BLaER1 (cell line): ENCODE results near the gene CAMKK2.

Experiments
- H3K27ac ChIP-seq: shearing (Covaris generic); formaldehyde crosslinking; 2 replicates; pipeline ENCODE4 v1.8.1; 2022
- H3K27me3 ChIP-seq: shearing (Covaris generic); formaldehyde crosslinking; 2 replicates; pipeline ENCODE4 v1.8.1; 2022
- H3K36me3 ChIP-seq: shearing (Covaris generic); formaldehyde crosslinking; 2 replicates; pipeline ENCODE4 v1.8.1; 2022
- H3K4me1 ChIP-seq: shearing (Covaris generic); formaldehyde crosslinking; 2 replicates; pipeline ENCODE4 v1.8.1; 2022
- H3K4me2 ChIP-seq: shearing (Covaris generic); formaldehyde crosslinking; 2 replicates; pipeline ENCODE4 v1.8.1; 2022
- H3K4me3 ChIP-seq: shearing (Covaris generic); formaldehyde crosslinking; 2 replicates; pipeline ENCODE4 v1.8.1; 2022
- H3K9ac ChIP-seq: shearing (Covaris generic); formaldehyde crosslinking; 2 replicates; pipeline ENCODE4 v1.8.1; 2022
- H3K9me3 ChIP-seq: shearing (Covaris generic); formaldehyde crosslinking; 2 replicates; pipeline ENCODE4 v1.8.1; 2022
- H4K20me1 ChIP-seq: shearing (Covaris generic); formaldehyde crosslinking; 2 replicates; pipeline ENCODE4 v1.8.1; 2022
- Cebpa-rat ChIP-seq: shearing (Covaris generic); IDR thresholded peaks from 2 replicates; pipeline ENCODE4 v1.8.1; 2022

Gene CAMKK2

GRCh38 chr12:121252712-121253345 is 43.7 kb downstream of the CAMKK2 start:
- Histone ChIP-seq H3K9ac (no peak overlapping the region), H3K9me3 (no peaks in the 10 kb centered on the region), H4K20me1 (no peaks in the 10 kb centered on the region), H3K36me3 (peaks cover 95% of the 10 kb centered on the region), H3K27ac (no peak overlapping the region), H3K4me3 (no peak overlapping the region), H3K27me3 (no peaks in the 10 kb centered on the region), H3K4me2 (no peak overlapping the region), H3K4me1 (no peaks in the 10 kb centered on the region)
- TF ChIP-seq Cebpa-rat = no peak

GRCh38 chr12:121251838-121252237 is 44.7 kb downstream of the CAMKK2 start:
- Histone ChIP-seq H3K4me3 (no peak overlapping the region), H3K27me3 (no peaks in the 10 kb centered on the region), H3K4me1 (no peaks in the 10 kb centered on the region), H4K20me1 (no peaks in the 10 kb centered on the region), H3K4me2 (no peak overlapping the region), H3K9ac (no peak overlapping the region), H3K27ac (no peak overlapping the region), H3K36me3 (peaks cover 96% of the 10 kb centered on the region), H3K9me3 (no peaks in the 10 kb centered on the region)
- TF ChIP-seq Cebpa-rat = no peak

GRCh38 chr12:121250359-121250758 is 46.1 kb downstream of the CAMKK2 start:
- Histone ChIP-seq H3K9ac (no peak overlapping the region), H3K27ac (no peak overlapping the region), H3K36me3 (peaks cover 94% of the 10 kb centered on the region), H3K27me3 (no peaks in the 10 kb centered on the region), H3K4me1 (no peaks in the 10 kb centered on the region), H4K20me1 (no peaks in the 10 kb centered on the region), H3K9me3 (no peaks in the 10 kb centered on the region), H3K4me2 (no peak overlapping the region), H3K4me3 (no peak overlapping the region)
- TF ChIP-seq Cebpa-rat = no peak

- no peaks in the 10 kb centered on the region for H3K4me1 ChIP-seq
- no peak overlapping the region for H3K9ac ChIP-seq
- no peak for TF ChIP-seq Cebpa-rat
- H4K20me1 ChIP-seq = no peaks in the 10 kb centered on the region
- H3K27ac ChIP-seq = no peak overlapping the region
- H3K4me3 ChIP-seq = no peak overlapping the region
- no peak overlapping the region for H3K4me2 ChIP-seq
- peaks cover 97% of the 10 kb centered on the region for H3K36me3 ChIP-seq
- H3K9me3 ChIP-seq = no peaks in the 10 kb centered on the region
- no peaks in the 10 kb centered on the region for H3K27me3 ChIP-seq
These were observed 47.9 kb downstream of the CAMKK2 start for GRCh38 chr12:121248622-121249021.

- no peaks in the 10 kb centered on the region for H3K9me3 ChIP-seq
- no peaks in the 10 kb centered on the region for H4K20me1 ChIP-seq
- H3K4me1 ChIP-seq = peaks cover 4% of the 10 kb centered on the region
- no peak overlapping the region for H3K4me2 ChIP-seq
- TF ChIP-seq Cebpa-rat = no peak
- no peak overlapping the region for H3K4me3 ChIP-seq
- H3K9ac ChIP-seq = no peak overlapping the region
- no peaks in the 10 kb centered on the region for H3K27me3 ChIP-seq
- H3K27ac ChIP-seq = no peak overlapping the region
- H3K36me3 ChIP-seq = peaks cover 90% of the 10 kb centered on the region
These were observed 49.5 kb downstream of the CAMKK2 start for GRCh38 chr12:121246893-121247557.

GRCh38 chr12:121245951-121246350 is 50.6 kb downstream of the CAMKK2 start:
- Histone ChIP-seq H3K27ac (no peak overlapping the region), H3K27me3 (no peaks in the 10 kb centered on the region), H3K9ac (no peak overlapping the region), H3K4me1 (peaks cover 15% of the 10 kb centered on the region), H3K9me3 (no peaks in the 10 kb centered on the region), H3K4me3 (no peak overlapping the region), H3K36me3 (peaks cover 87% of the 10 kb centered on the region), H3K4me2 (no peak overlapping the region), H4K20me1 (no peaks in the 10 kb centered on the region)
- TF ChIP-seq Cebpa-rat = no peak

- H4K20me1 ChIP-seq = no peaks in the 10 kb centered on the region
- peaks cover 24% of the 10 kb centered on the region for H3K4me1 ChIP-seq
- H3K27ac ChIP-seq = no peak overlapping the region
- no peak overlapping the region for H3K9ac ChIP-seq
- no peak overlapping the region for H3K4me2 ChIP-seq
- H3K4me3 ChIP-seq = no peak overlapping the region
- TF ChIP-seq Cebpa-rat = no peak
- H3K9me3 ChIP-seq = no peaks in the 10 kb centered on the region
- H3K36me3 ChIP-seq = peaks cover 86% of the 10 kb centered on the region
- no peaks in the 10 kb centered on the region for H3K27me3 ChIP-seq
These were observed 51.5 kb downstream of the CAMKK2 start for GRCh38 chr12:121245031-121245430.

GRCh38 chr12:121241156-121241970 is 55.1 kb downstream of the CAMKK2 start:
- Histone ChIP-seq H3K9me3 (no peaks in the 10 kb centered on the region), H4K20me1 (no peaks in the 10 kb centered on the region), H3K9ac (0 out of 2 replicates have a peak overlapping the region, but pooled peaks have one; percentile 8), H3K27me3 (no peaks in the 10 kb centered on the region), H3K27ac (peak overlapping the region; percentile 25), H3K4me3 (no peak overlapping the region), H3K4me1 (peaks cover 45% of the 10 kb centered on the region), H3K4me2 (peak overlapping the region; percentile 71), H3K36me3 (peaks cover 83% of the 10 kb centered on the region)
- no peak for TF ChIP-seq Cebpa-rat

- Histone ChIP-seq H3K36me3 (peaks cover 84% of the 10 kb centered on the region), H3K9ac (0 out of 2 replicates have a peak overlapping the region, but pooled peaks have one; percentile 8), H3K4me3 (no peak overlapping the region), H3K27ac (peak overlapping the region; percentile 25), H4K20me1 (no peaks in the 10 kb centered on the region), H3K27me3 (no peaks in the 10 kb centered on the region), H3K4me1 (peaks cover 45% of the 10 kb centered on the region), H3K9me3 (no peaks in the 10 kb centered on the region), H3K4me2 (peak overlapping the region; percentile 71)
- no peak for TF ChIP-seq Cebpa-rat
These were observed 55.9 kb downstream of the CAMKK2 start for GRCh38 chr12:121240484-121241101.
